ENCODE measurements around the gene NKAIN4.

NKAIN4 gene

GRCh38 chr20:63295846-63296245, 41.6 kb upstream of the NKAIN4 start:
- H3K27ac ChIP-seq, result no peak overlapping the region
- no peak for TF ChIP-seq CTCF (conservative IDR thresholded peaks at IDR 0.05)

GRCh38 chr20:63295422-63295821, 41.2 kb upstream of the NKAIN4 start:
- no peak overlapping the region for H3K27ac ChIP-seq
- peak; percentile 39 for TF ChIP-seq CTCF (conservative IDR thresholded peaks at IDR 0.05)

- TF ChIP-seq CTCF (conservative IDR thresholded peaks at IDR 0.05), result no peak
- no peak overlapping the region for H3K27ac ChIP-seq
Observed at GRCh38 chr20:63295018-63295417, 40.8 kb upstream of the NKAIN4 start.

GRCh38 chr20:63294536-63294900, 40.3 kb upstream of the NKAIN4 start:
- no peak overlapping the region for H3K27ac ChIP-seq
- TF ChIP-seq CTCF (conservative IDR thresholded peaks at IDR 0.05), result no peak

- no peak overlapping the region for H3K27ac ChIP-seq
- no peak for TF ChIP-seq CTCF (conservative IDR thresholded peaks at IDR 0.05)
Observed at GRCh38 chr20:63293871-63294535, 39.7 kb upstream of the NKAIN4 start.

GRCh38 chr20:63293456-63293855, 39.2 kb upstream of the NKAIN4 start:
- no peak for TF ChIP-seq CTCF (conservative IDR thresholded peaks at IDR 0.05)

GRCh38 chr20:63292904-63293303, 38.6 kb upstream of the NKAIN4 start, which contains the start of gene COL20A1:
Gene COL20A1, plus strand, starts transcription at chr20:63293186. Its CDS starts 1,922 bp downstream, at chr20:63295108.
- TF ChIP-seq CTCF (conservative IDR thresholded peaks at IDR 0.05), result no peak

More at GRCh38 chr20:63293456-63293855, 39.2 kb upstream of the NKAIN4 start:
- no peak overlapping the region for H3K27ac ChIP-seq

More at GRCh38 chr20:63292904-63293303, 38.6 kb upstream of the NKAIN4 start, which contains the start of gene COL20A1:
- H3K27ac ChIP-seq, result no peak within 1 kb of the TSS

Data from VCaP (cell line).